H1 (cell line): ENCODE measurements around the gene AURKB. TPM values are rescaled to one million over a fixed set of nuclear protein-coding genes. Genes with fewer than 3 reads are reported as not detected.

Experiments used
- CTCF ChIA-PET: fragments of 300-600 bp; sonication (Branson Sonifier 250); formaldehyde crosslinking; loops from one replicate; lab custom pipeline; 2021; ENCODE audit not compliant: partially characterized antibody; lab: Charles Lee
- POLR2A ChIA-PET: fragments of 300-600 bp; sonication (Branson Sonifier 250); formaldehyde crosslinking; loops from one replicate; lab custom pipeline; 2021; ENCODE audit warnings: inconsistent platforms; ENCODE audit not compliant: partially characterized antibody; lab: Charles Lee
- DNase-seq, 2 experiments: peaks; one replicate each; pipeline versions ENCODE4 v3.0.0 to v3.0.0-alpha.2; 2010 to 2022; ENCODE audit warnings: low spot score in 2 of 2, low read depth in 1 of 2, mixed read lengths in 1 of 2
- FAIRE-seq: peaks from 2 replicates; lab custom pipeline; 2011; peaks lifted over from hg19 to GRCh38; lab: Jason Lieb, UNC
- H2AFZ ChIP-seq: 2 replicates; pipeline ENCODE4 v1.8.1; 2012; ENCODE audit warnings: low read length, inconsistent platforms
- H2AK5ac ChIP-seq: 2 replicates; pipeline ENCODE4 v1.6.1; 2013; ENCODE audit warnings: low read depth, low read length
- H2BK120ac ChIP-seq: replicated peaks from 2 replicates; pipeline ENCODE3; 2013; ENCODE audit warnings: low read depth, low read length, inconsistent platforms
- H2BK12ac ChIP-seq: 2 replicates; pipeline ENCODE4 v1.6.1; 2013; ENCODE audit warnings: low read depth, low read length
- H2BK15ac ChIP-seq: 2 replicates; pipeline ENCODE4 v1.6.1; 2013; ENCODE audit warnings: low read length
- H2BK20ac ChIP-seq: 2 replicates; pipeline ENCODE4 v1.6.1; 2013; ENCODE audit warnings: low read length
- H2BK5ac ChIP-seq: 2 replicates; pipeline ENCODE4 v1.6.1; 2013; ENCODE audit warnings: low read depth, low read length
- H3K14ac ChIP-seq: 2 replicates; pipeline ENCODE4 v1.6.1; 2013; ENCODE audit warnings: inconsistent platforms; ENCODE audit not compliant: insufficient read length
- H3K18ac ChIP-seq: 2 replicates; pipeline ENCODE4 v1.6.1; 2013; ENCODE audit warnings: low read length; ENCODE audit errors: extremely low read depth
- H3K23ac ChIP-seq: 2 replicates; pipeline ENCODE4 v1.6.1; 2013; ENCODE audit warnings: inconsistent platforms; ENCODE audit not compliant: insufficient read length
- H3K23me2 ChIP-seq: 2 replicates; pipeline ENCODE4 v1.6.1; 2013; ENCODE audit warnings: low read depth, low read length
- H3K27ac ChIP-seq: 2 replicates; pipeline ENCODE4 v1.6.1; 2011; ENCODE audit warnings: low read depth, low read length, inconsistent platforms
- H3K27me3 ChIP-seq, 4 experiments: replicated peaks in 1 of 4; 1 replicate in 1 of 4; 2 replicates in 3 of 4; pipeline versions ENCODE4 v1.6.1 to v1.8.1; 2011 to 2013; ENCODE audit warnings: low read length in 3 of 4, mild to moderate bottlenecking in 3 of 4, inconsistent platforms in 2 of 4, mixed read lengths in 2 of 4, moderate library complexity in 1 of 4; ENCODE audit not compliant: control insufficient read depth in 3 of 4, insufficient read depth in 3 of 4; ENCODE audit errors: extremely low read depth in 1 of 4
- H3K36me3 ChIP-seq, 4 experiments: 2 replicates each; pipeline versions ENCODE4 v1.6.1 to v1.8.1; 2011 to 2013; ENCODE audit warnings: mild to moderate bottlenecking in 4 of 4, low read length in 3 of 4, moderate library complexity in 2 of 4, control low read depth in 1 of 4, inconsistent platforms in 1 of 4; ENCODE audit not compliant: insufficient read depth in 4 of 4, control insufficient read depth in 2 of 4
- H3K4ac ChIP-seq: replicated peaks from 2 replicates; pipeline ENCODE3; 2013; ENCODE audit warnings: low read length, low read depth, mixed read lengths, inconsistent platforms; ENCODE audit not compliant: insufficient read length
- H3K4me1 ChIP-seq, 4 experiments: replicated peaks in 1 of 4; 1 replicate in 1 of 4; 2 replicates in 3 of 4; pipeline versions ENCODE4 v1.6.1 to v1.8.1; 2011 to 2013; ENCODE audit warnings: low read length in 3 of 4, inconsistent platforms in 2 of 4, mixed read lengths in 1 of 4; ENCODE audit not compliant: insufficient read depth in 4 of 4, control insufficient read depth in 3 of 4
- H3K4me2 ChIP-seq, 2 experiments: 2 replicates each; pipeline versions ENCODE4 v1.6.1 to v1.8.1; 2011 to 2013; ENCODE audit warnings: low read depth in 2 of 2, low read length in 2 of 2, control low read depth in 1 of 2, inconsistent platforms in 1 of 2, mild to moderate bottlenecking in 1 of 2; ENCODE audit not compliant: insufficient read depth in 1 of 2
- H3K4me3 ChIP-seq, 4 experiments: fragments of 200-600, 300-600 bp in 1 of 4; sonication (generic), shearing (Covaris generic), sonication (Bioruptor Twin) in 1 of 4; 2 replicates each; pipeline versions ENCODE4 v1.5.1 to v1.8.1; 2011 to 2016; ENCODE audit warnings: low read length in 4 of 4, low read depth in 3 of 4, control low read depth in 2 of 4, inconsistent platforms in 2 of 4, mild to moderate bottlenecking in 2 of 4, mixed read lengths in 1 of 4, moderate library complexity in 1 of 4; ENCODE audit not compliant: insufficient read depth in 2 of 4; ENCODE audit errors: extremely low read depth in 1 of 4
- H3K56ac ChIP-seq: replicated peaks from 2 replicates; pipeline ENCODE3; 2013; ENCODE audit warnings: low read depth, mild to moderate bottlenecking, mixed read lengths, low read length, inconsistent platforms; ENCODE audit not compliant: insufficient read length
- H3K79me1 ChIP-seq: 2 replicates; pipeline ENCODE4 v1.6.1; 2013; ENCODE audit warnings: low read depth, low read length, control low read depth
- H3K79me2 ChIP-seq, 2 experiments: 2 replicates each; pipeline versions ENCODE4 v1.6.1 to v1.8.1; 2012 to 2013; ENCODE audit warnings: low read length in 2 of 2, mild to moderate bottlenecking in 2 of 2, inconsistent platforms in 1 of 2; ENCODE audit not compliant: insufficient read depth in 2 of 2, control insufficient read depth in 1 of 2
- H3K9ac ChIP-seq, 4 experiments: replicated peaks in 1 of 4; 1 replicate in 1 of 4; 2 replicates in 3 of 4; pipeline versions ENCODE4 v1.6.1 to v1.8.1; 2011 to 2013; ENCODE audit warnings: low read depth in 3 of 4, low read length in 3 of 4, control low read depth in 2 of 4, mild to moderate bottlenecking in 2 of 4, moderate library complexity in 2 of 4, inconsistent platforms in 1 of 4; ENCODE audit errors: extremely low read depth in 1 of 4
- H3K9me3 ChIP-seq, 2 experiments: 2 replicates each; pipeline versions ENCODE4 v1.6.1 to v1.8.1; 2012 to 2013; ENCODE audit warnings: mild to moderate bottlenecking in 2 of 2, moderate library complexity in 2 of 2, control low read depth in 1 of 2, inconsistent platforms in 1 of 2, low read depth in 1 of 2, low read length in 1 of 2, mixed read lengths in 1 of 2; ENCODE audit not compliant: insufficient read depth in 2 of 2
- H4K20me1 ChIP-seq, 2 experiments: replicated peaks in 1 of 2; 2 replicates each; pipeline versions ENCODE3 to v1.8.1; 2011 to 2013; ENCODE audit warnings: inconsistent platforms in 2 of 2, low read length in 2 of 2, mild to moderate bottlenecking in 1 of 2; ENCODE audit not compliant: insufficient read depth in 2 of 2, control insufficient read depth in 1 of 2
- H4K5ac ChIP-seq: 2 replicates; pipeline ENCODE4 v1.6.1; 2013; ENCODE audit warnings: low read length, low read depth, mixed read lengths, inconsistent platforms; ENCODE audit not compliant: insufficient read length
- H4K8ac ChIP-seq: 2 replicates; pipeline ENCODE4 v1.8.0; 2013; ENCODE audit warnings: mild to moderate bottlenecking, moderate library complexity, low read length, inconsistent platforms; ENCODE audit not compliant: insufficient read depth; ENCODE audit errors: extremely low read depth
- H4K91ac ChIP-seq: replicated peaks from 2 replicates; pipeline ENCODE3; 2013; ENCODE audit warnings: low read length, mixed read lengths, inconsistent platforms; ENCODE audit not compliant: insufficient read length
- EP300 ChIP-seq, 2 experiments: IDR thresholded peaks; 1 replicate in 1 of 2; 2 replicates in 1 of 2; pipeline ENCODE4 v1.6.1; 2011 to 2012; ENCODE audit warnings: low read depth in 2 of 2, low read length in 2 of 2, mild to moderate bottlenecking in 2 of 2, borderline replicate concordance in 1 of 2, inconsistent platforms in 1 of 2, moderate library complexity in 1 of 2
- EZH2 ChIP-seq: fragments of 200-600 bp; sonication (generic); IDR thresholded peaks from 2 replicates; pipeline ENCODE4 v1.7.1; 2012; ENCODE audit warnings: low read depth, mild to moderate bottlenecking, moderate library complexity, low read length, inconsistent platforms; ENCODE audit not compliant: severe bottlenecking
- JUND ChIP-seq: IDR thresholded peaks from 2 replicates; pipeline ENCODE4 v1.6.1; 2011; ENCODE audit warnings: mild to moderate bottlenecking, improper control_type of control experiment, low read length
- NRF1 ChIP-seq: IDR thresholded peaks from 2 replicates; pipeline ENCODE4 v1.6.1; 2011; ENCODE audit warnings: mild to moderate bottlenecking, low read depth, low read length, improper control_type of control experiment
- PHF8 ChIP-seq: fragments of 200-600 bp; sonication (generic); conservative IDR thresholded peaks from 2 replicates; pipeline ENCODE4 v1.7.1; 2012; ENCODE audit warnings: low read depth, mild to moderate bottlenecking, inconsistent platforms, low read length, moderate library complexity
- POLR2AphosphoS5 ChIP-seq: IDR thresholded peaks from 2 replicates; pipeline ENCODE4 v1.6.1; 2011; ENCODE audit warnings: low read depth, low read length
- SP2 ChIP-seq: IDR thresholded peaks from 2 replicates; pipeline ENCODE4 v1.6.1; 2012; ENCODE audit warnings: mild to moderate bottlenecking, low read length, inconsistent platforms
- TCF12 ChIP-seq: IDR thresholded peaks from 2 replicates; pipeline ENCODE4 v1.6.1; 2011; ENCODE audit warnings: low read depth, mild to moderate bottlenecking, low read length
- TEAD4 ChIP-seq: IDR thresholded peaks from 2 replicates; pipeline ENCODE4 v1.6.1; 2012; ENCODE audit warnings: low read depth, low read length, inconsistent platforms, mixed read lengths
- USF2 ChIP-seq: IDR thresholded peaks from 2 replicates; pipeline ENCODE4 v1.6.1; 2011; ENCODE audit warnings: low read length, improper control_type of control experiment
- WGBS, 2 experiments: shearing (Covaris generic) in 1 of 2; methylation state at CpG; one replicate each; pipeline versions ENCODE4 v1.1.6 to v1.1.7; 2013 to 2015; ENCODE audit warnings: low lambda C conversion rate in 2 of 2, mixed read lengths in 2 of 2, inconsistent platforms in 1 of 2, low coverage in 1 of 2, missing lambda C conversion rate in 1 of 2; ENCODE audit not compliant: insufficient replicate concordance in 2 of 2, insufficient coverage in 1 of 2, insufficient read length in 1 of 2; ENCODE audit errors: extremely low coverage in 1 of 2, missing lambda C conversion rate in 1 of 2; 5-methylcytosine and 5-hydroxymethylcytosine counted together
- polyA plus RNA-seq, 7 experiments: library from polyadenylated mRNA; depleted of rRNA in 3 of 7; stranded (reverse) in 5 of 7; unstranded in 2 of 7; fragments of >200 nt in 5 of 7; fragments of 200-250 nt in 2 of 7; gene quantifications; 1 replicate in 5 of 7; 2 replicates in 1 of 7; 4 replicates in 1 of 7; pipeline versions ENCODE4 v1.2.1 to v1.2.3, GENCODE V29; 2011 to 2013; ENCODE audit warnings: missing spikeins in 2 of 7, mixed read lengths in 2 of 7
- total RNA-seq: library from RNA; stranded (reverse); fragmentation: NEBNext Ultra II Directional; extraction: Animal tissue kit (Norgen Biotek cat#: 25700); gene quantifications from 2 replicates; pipeline ENCODE4 v1.2.1, GENCODE V29; 2021

The AURKB gene
- total and polyA plus RNA-seq, 2 of the 8 experiments (the other 6 are each of a cell fraction or from before 2014, with no cell fraction given) = 102 to 160 TPM

DNA sequence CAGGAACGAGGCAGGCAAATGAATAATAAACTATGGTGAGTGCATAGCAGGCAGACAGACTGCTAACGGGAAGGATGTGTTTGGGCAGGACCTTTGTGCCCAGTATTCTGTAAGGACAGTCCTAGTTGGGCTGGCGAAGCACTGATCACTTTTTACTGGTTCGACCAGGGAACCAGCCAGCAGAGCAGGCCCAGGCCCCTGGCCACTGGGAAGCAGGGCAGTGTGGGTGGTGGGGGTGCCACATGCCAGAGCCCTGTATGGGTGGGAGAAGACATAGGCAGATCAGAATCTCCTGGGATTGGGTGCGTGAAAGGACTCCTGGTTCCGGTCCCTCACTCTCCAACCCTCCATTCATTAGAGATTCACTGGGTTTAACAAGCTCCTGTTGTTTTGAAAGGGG, 43.6 kb downstream of the AURKB start:
- Histone ChIP-seq H3K4me2 (no peak overlapping the region), H4K91ac (no peak overlapping the region), H3K27me3 (no peaks in the 10 kb centered on the region), H2AFZ (no peak overlapping the region), H3K27ac (no peak overlapping the region), H3K14ac (no peak overlapping the region), H4K8ac (no peak overlapping the region), H2BK5ac (no peak overlapping the region), H3K4ac (no peak overlapping the region), H2BK120ac (no peak overlapping the region), H3K56ac (no peak overlapping the region), H2BK15ac (no peak overlapping the region), H3K4me1 (peaks cover 4 to 20% (median 13%) of the 10 kb centered on the region in 4 experiments), H3K36me3 (no peaks in the 10 kb centered on the region), H3K4me3 (no peak overlapping the region), H3K79me2 (peaks cover 0 to 7% of the 10 kb centered on the region in 2 experiments; a peak in 2 of 4 replicates), H3K9ac (no peak overlapping the region), H2AK5ac (no peak overlapping the region), H3K23me2 (peaks cover 15% of the 10 kb centered on the region), H4K5ac (no peak overlapping the region), H4K20me1 (peaks cover 4% of the 10 kb centered on the region in 2 experiments), H3K23ac (no peak overlapping the region), H2BK20ac (no peak overlapping the region), H3K79me1 (peaks cover 2% of the 10 kb centered on the region), H3K18ac (no peak overlapping the region), H3K9me3 (no peaks in the 10 kb centered on the region), H2BK12ac (no peak overlapping the region)
- 89% methylated on average over 6 of the region's 6 CpGs; no CpG with 5 or more reads in 1 of the 2 experiments for WGBS, 2 experiments
- DNase-seq (no peak), FAIRE-seq (no peak)
- TF ChIP-seq TEAD4 = no peak
- TF ChIP-seq SP2 = no peak
- no peak for TF ChIP-seq USF2
- TF ChIP-seq EP300 (IDR thresholded peaks at IDR 0.05; ENCODE audit: borderline replicate concordance in 1 of 2, low read depth in 2 of 2, low read length in 2 of 2) = no peak
- TF ChIP-seq PHF8 = no peak
- TF ChIP-seq NRF1 = no peak
- no peak for TF ChIP-seq JUND
- TF ChIP-seq POLR2AphosphoS5 = no peak
- TF ChIP-seq EZH2 = no peak
- no peak for TF ChIP-seq TCF12
- ChIA-PET CTCF (interaction anchor here (0.6 to 2.2 kb wide), 4 partner anchors 8 to 112 kb away, joined by 3 to 14 read pairs (median 3); no protein-coding TSS in a partner anchor), POLR2A (interaction anchor here (1.1 to 15.7 kb wide), 7 partner anchors 7 to 57 kb away, joined by 3 to 289 read pairs (median 5); partner anchors contain the start of gene TMEM107)
